ENCODE results near the gene CCDC81. TPM values are rescaled to one million over a fixed set of nuclear protein-coding genes. Genes with fewer than 3 reads are reported as not detected.

The CCDC81 gene
- total RNA-seq, 1 experiment from 2014 or later: 0.49 TPM

- no peaks in the 10 kb centered on the region for H3K36me3 ChIP-seq (ENCODE audit: control insufficient read depth, insufficient read depth, low read length)
- no peak for DNase-seq (ENCODE audit: low read depth, low spot score)
- ChIA-PET CTCF (interaction anchor here (1.1 kb wide), 1 partner anchor 58 kb away, joined by 3 read pairs; no protein-coding TSS in a partner anchor), POLR2A (no interaction called here)
- H3K4me1 ChIP-seq (ENCODE audit: control insufficient read depth, insufficient read depth, low read length): no peaks in the 10 kb centered on the region
- H3K27ac ChIP-seq (ENCODE audit: low read length): no peak overlapping the region
- no peak for ATAC-seq
- H3K27me3 ChIP-seq (ENCODE audit: control insufficient read depth, insufficient read depth, low read length): no peaks in the 10 kb centered on the region
- intact Hi-C loops (cut with micrococcal nuclease; ENCODE audit: unreplicated experiment): no loop called here
- H3K9me3 ChIP-seq (ENCODE audit: control insufficient read depth, insufficient read depth, low read depth, low read length): no peaks in the 10 kb centered on the region
- TF ChIP-seq SIN3A (IDR thresholded peaks at IDR 0.05; ENCODE audit: borderline replicate concordance, insufficient read depth, low read depth, low read length): no peak
- TF ChIP-seq CTCF (IDR thresholded peaks at IDR 0.05): no peak
- TF ChIP-seq REST (IDR thresholded peaks at IDR 0.05; ENCODE audit: insufficient read depth in 1 of 2, low read depth in 2 of 2, low read length in 1 of 2): no peak
- no peak for TF ChIP-seq TCF7L2 (IDR thresholded peaks at IDR 0.05; ENCODE audit: low read depth, low read length)
- no peak for TF ChIP-seq POLR2AphosphoS5 (IDR thresholded peaks at IDR 0.05; ENCODE audit: low read depth, low read length)
- in situ Hi-C loops (cut with HindIII; ENCODE audit: low pct_unique_long_range_greater_than_20kb, low sequenced_read_pairs): no loop called here
- H3K4me3 ChIP-seq (ENCODE audit: low read depth in 2 of 2, low read length in 2 of 2): no peak overlapping the region
- no TSS peak for BruUV-seq (replicated peaks)
Observed at GRCh38 chr11:86418106-86418505, 43.4 kb downstream of the CCDC81 start.

GRCh38 chr11:86418513-86418912 lies 43.8 kb downstream of the CCDC81 start:
- POLR2A ChIA-PET: interaction anchor here (0.6 kb wide), 2 partner anchors 30 to 78 kb away, joined by 3 to 5 read pairs; no protein-coding TSS in a partner anchor
- no peak for DNase-seq (ENCODE audit: low read depth, low spot score)

More at GRCh38 chr11:86418513-86418912, 43.8 kb downstream of the CCDC81 start:
- Histone ChIP-seq H3K4me3 (ENCODE audit: low read depth in 2 of 2, low read length in 2 of 2) (no peak overlapping the region), H3K27me3 (ENCODE audit: control insufficient read depth, insufficient read depth, low read length) (no peaks in the 10 kb centered on the region), H3K4me1 (ENCODE audit: control insufficient read depth, insufficient read depth, low read length) (no peaks in the 10 kb centered on the region), H3K9me3 (ENCODE audit: control insufficient read depth, insufficient read depth, low read depth, low read length) (no peaks in the 10 kb centered on the region), H3K27ac (ENCODE audit: low read length) (no peak overlapping the region), H3K36me3 (ENCODE audit: control insufficient read depth, insufficient read depth, low read length) (no peaks in the 10 kb centered on the region)
- ATAC-seq: no peak
- in situ Hi-C loops (cut with HindIII; ENCODE audit: low pct_unique_long_range_greater_than_20kb, low sequenced_read_pairs) (no loop called here), intact Hi-C loops (cut with micrococcal nuclease; ENCODE audit: unreplicated experiment) (no loop called here)
- BruUV-seq (replicated peaks): no TSS peak
- CTCF ChIA-PET: interaction anchor here (1.1 kb wide), 1 partner anchor 58 kb away, joined by 3 read pairs; no protein-coding TSS in a partner anchor
- TF ChIP-seq CTCF (IDR thresholded peaks at IDR 0.05): no peak
- no peak for TF ChIP-seq REST (IDR thresholded peaks at IDR 0.05; ENCODE audit: insufficient read depth in 1 of 2, low read depth in 2 of 2, low read length in 1 of 2)
- TF ChIP-seq TCF7L2 (IDR thresholded peaks at IDR 0.05; ENCODE audit: low read depth, low read length): no peak
- no peak for TF ChIP-seq SIN3A (IDR thresholded peaks at IDR 0.05; ENCODE audit: borderline replicate concordance, insufficient read depth, low read depth, low read length)
- no peak for TF ChIP-seq POLR2AphosphoS5 (IDR thresholded peaks at IDR 0.05; ENCODE audit: low read depth, low read length)
